Stimulated activated CD8-positive, alpha-beta memory T cell treated with anti-CD3 and anti-CD28 coated beads, Interleukin-4, amount 100 ng/mL, for 4 hours (primary cell): ENCODE measurements around the gene FOXA3.

Experiments
- DNase-seq, 2 donors: peaks; one replicate each; pipeline ENCODE4 v3.0.0-alpha.2; 2020; ENCODE audit warnings: low read depth in 2 of 2, low spot score in 1 of 2

Gene FOXA3

DNA sequence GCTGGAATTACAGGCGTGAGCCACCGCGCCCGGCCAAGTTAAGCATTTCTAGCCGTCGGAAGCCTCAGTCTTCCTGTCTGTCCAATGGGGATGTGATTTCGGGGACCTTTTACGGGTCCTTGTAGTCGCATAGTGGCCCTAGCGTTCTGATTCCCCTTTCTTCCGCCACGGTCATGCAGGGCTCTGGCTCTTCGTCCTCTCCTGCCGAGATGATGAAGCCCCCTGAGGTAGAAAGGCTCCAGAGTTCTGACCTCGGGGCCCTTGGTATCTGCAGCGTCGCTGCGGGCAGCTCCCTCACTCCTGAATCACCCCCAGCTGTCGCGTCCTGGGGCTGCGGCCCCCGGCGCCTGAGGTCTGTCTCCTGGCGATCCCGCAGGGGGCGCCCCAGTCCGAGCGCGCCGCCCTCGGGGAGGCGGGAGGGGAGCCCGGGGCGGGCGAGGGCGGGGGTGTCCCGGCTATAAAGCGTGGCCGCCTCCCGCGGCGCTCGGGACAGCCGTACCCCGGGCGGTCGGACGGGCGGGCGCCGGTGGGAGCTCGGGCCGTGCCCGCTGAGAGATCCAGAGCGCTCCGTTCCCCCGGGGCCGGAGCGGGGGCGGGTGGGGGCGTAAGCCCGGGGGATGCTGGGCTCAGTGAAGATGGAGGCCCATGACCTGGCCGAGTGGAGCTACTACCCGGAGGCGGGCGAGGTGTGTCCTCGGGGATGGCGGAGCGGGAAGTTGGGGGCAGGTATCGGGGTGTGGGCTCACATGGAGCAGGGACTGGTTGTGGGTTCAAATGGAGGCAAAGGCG is at the start of gene FOXA3:
Gene FOXA3, plus strand, starts transcription at position 487 of the 789 bp plus-strand sequence. Its CDS starts 131 bp downstream, at position 618.
- DNase-seq, result no peak

DNA sequence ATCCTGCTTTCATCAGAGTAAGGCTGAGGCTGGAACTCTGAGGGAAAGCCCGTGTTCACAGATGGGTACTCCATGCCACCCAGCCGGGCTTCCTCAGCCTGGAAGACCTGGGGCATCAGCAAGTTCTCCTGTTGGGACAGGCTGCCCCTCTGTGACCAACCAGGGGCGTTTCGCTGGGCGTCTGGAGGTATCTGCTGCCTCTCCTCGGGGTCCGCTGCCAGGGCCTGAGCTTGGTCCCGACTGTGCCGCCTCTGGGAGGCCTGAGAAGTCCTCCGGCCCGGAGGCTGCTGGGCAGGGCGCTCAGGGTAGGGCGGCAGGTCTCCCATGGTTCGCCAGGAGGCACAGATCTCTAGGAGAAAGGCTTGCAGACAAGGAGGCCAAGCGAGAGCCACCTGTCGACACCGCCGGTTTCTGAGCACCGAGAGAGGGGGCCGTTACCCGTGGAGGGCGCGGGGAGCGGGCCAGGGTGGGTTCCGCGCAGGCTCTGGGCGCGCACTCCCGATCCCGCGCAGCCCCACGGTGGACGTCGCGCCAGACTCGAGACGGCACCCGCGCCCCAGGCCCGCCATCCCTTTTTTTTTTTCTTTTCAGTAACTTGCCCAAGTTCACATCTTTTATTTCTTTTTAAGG is 49.2 kb upstream of the FOXA3 start, which contains the start of gene RSPH6A:
Gene RSPH6A, minus strand, starts transcription at position 458 of the 630 bp plus-strand sequence. Its CDS starts 132 bp downstream, at position 326.
- DNase-seq, result no peak

DNA sequence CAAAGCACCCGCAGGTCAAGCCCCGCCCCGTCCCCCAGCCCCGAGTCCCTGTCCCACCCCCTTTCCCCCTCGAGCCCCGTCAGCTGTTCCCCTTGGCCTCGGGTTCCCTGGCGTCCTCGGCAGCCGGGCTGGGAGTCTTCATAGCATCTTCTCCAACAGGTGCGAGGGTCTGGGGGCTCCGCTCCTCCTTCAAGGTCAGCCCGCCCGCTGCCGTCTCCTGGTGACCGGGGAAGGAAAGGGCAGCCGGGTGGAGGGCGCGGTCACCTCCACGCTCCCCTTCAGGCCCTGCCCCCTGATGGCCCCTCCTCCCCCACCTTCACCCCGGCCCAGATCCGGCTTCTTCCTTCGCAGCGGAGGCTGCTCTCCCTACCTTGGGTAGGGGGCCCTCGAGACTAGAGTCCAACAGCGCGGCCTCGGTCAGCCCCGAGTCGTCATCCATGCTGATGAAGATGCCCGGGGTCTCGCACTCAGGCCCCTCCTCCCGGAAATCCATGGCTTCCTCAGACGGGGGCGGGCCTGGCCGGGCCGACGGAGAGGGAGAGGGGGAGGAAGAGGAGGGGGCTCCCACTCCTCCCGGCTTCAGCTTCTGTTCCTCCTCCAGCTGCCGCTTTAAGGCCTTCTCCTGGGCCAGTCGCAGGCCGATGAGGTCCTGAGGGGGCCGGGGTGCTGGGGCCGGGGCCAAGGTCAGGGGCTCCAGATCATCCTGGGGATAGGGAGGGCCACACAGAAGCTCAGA is 48.5 kb upstream of the FOXA3 start:
- no peak for DNase-seq

DNA sequence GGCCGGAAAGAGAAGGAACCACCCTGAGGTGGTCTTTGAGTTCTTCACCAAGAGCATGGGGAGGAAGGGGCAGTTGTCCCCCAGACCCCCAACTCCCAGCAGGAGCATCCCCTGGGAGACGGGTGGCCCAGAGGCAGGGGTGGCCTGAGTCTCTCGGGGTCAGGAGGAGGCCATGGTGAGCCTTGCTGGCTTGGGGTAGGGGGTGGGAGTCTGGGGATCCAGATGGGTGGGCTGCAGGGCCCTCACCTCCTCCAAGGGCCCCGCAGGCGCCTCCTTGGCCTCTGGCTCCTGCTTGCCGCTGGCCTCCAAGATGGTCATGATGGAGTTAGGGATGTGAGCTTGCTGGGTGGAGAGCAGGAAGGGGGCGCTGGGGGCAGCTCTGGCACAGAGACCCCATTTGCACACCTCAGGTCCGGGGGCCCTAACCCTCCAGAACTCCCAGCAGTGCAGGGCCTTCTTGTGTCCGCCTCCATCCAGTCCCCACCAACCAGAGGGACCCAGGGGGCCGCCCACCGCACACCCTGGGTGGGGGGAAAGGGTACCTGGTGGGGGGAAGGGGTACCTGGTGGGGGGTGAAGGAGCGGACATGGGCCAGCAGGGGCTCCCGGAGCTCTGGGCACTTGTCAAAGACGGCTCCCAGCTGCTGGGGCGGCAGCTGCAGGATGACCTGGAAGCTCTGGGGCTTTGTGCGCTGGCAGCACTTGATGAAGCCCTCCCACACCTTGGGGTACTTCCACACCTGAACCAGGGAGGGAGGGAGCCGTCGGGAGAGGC is 47.7 kb upstream of the FOXA3 start:
- no peak for DNase-seq

DNA sequence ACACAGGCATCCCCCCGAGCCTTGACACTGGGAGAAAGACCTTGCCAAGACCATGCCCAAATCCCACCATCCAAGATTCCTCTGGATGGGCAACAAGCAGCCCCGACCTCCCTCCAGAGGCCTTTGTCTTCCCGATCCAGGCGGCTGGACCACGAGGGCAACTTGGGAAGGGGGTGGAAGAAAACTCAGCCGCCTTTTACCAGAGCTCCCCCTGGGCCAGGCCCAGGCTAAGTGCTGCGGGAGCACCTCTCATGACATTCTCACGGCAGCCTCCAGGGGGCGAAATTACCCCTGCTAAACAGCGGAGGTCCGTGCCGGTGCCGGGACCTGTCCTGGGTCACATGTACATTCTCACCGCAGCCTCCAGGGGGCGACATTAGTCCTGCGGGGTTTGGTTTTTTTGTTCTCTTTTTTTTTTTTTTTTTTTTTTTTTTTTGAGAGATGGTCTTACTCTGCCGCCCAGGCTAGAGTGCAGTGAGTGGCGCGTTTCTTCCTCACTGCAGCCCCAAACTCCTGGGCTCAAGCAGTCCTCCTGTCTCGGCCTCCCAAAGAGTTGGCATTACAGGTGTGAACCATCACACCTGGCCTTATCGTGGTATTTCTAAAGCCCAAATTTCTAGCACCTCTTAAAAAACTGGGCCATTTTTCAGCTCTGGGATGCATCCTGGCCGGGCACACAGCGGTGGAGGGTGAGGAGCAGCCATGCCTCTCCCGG is 47.0 kb upstream of the FOXA3 start:
- DNase-seq, result peak; percentile 88 to 96

DNA sequence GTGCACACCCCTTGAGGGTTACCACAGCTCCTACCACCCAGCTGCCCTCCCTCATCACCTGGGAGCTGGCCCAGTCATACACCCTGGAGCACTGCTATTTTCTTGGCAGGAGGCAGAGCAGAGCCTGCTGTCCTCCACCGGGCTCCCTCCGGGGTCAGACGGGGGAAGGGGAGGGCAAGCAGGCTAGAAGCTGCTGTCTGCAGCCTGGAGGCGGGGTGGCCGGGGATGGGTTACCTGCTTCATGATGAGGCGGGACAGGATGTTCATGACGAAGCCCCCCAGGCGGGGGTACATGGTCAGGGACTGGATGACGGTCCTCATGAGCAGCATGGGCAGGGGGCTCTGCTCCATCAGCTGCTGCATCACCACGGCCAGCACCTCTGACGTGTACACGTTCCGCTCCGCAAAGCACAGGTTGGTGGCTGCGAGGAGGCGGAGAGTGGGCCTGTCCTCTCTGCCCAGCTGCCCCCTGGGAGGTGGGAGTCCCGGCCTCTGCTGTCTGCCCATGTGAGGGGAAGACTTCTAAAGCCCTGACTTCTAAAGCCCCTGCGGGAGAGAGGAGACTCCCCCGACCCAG is 46.3 kb upstream of the FOXA3 start:
- no peak for DNase-seq

DNA sequence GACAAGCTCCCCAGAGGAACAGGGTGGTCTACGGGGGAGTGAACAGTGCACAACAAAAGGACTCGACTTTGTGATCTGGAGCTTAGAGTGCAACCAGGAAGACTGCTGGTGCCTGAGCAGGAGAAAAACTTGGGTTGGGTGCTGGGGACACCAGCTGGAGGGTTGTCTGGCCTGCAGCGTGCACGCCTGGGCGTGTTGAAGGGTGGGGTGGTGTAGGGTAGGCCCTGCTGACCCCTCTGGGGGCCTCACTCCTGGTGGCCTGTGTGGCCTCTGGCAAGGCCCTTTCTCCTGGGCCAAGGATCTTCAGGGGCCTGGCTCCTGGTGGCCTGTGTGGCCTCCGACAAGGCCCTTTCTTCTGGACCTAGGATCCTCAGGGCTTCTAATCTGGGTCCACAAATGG is 44.4 kb upstream of the FOXA3 start:
- DNase-seq, result no peak

DNA sequence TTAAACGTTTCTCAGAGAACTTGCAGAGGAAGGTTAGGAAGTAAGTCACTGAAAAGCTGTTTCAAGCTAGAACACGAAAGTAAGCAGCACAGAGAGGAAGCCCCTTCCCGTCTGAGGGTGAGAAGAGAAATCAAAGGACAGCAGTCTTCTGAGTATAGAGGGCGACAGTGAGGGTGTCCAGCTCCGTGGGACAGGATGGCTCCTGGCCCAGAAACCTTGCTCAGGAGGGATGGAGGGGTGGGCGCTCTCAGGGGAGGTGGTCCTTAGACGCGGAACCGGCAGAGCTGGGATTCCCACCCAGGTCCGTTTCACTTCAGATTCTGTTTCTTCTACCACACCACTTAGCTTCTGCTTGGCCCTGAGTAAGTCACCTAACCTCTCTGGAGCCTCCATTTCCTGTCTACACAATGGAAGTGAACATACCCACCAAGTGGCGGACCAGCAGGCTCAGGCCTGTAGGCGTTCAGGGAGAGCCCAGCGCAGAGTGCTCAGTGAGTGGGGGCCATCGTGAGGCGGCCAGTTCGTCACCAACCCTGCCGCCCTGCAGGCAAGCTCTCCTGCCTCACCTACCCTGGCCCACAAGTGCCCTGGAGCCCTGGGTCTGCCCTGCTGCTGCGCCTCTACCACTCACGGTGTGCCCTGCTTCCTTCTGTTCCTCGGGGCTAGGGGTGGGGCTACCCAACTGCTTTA is 43.6 kb upstream of the FOXA3 start:
- DNase-seq, result no peak

DNA sequence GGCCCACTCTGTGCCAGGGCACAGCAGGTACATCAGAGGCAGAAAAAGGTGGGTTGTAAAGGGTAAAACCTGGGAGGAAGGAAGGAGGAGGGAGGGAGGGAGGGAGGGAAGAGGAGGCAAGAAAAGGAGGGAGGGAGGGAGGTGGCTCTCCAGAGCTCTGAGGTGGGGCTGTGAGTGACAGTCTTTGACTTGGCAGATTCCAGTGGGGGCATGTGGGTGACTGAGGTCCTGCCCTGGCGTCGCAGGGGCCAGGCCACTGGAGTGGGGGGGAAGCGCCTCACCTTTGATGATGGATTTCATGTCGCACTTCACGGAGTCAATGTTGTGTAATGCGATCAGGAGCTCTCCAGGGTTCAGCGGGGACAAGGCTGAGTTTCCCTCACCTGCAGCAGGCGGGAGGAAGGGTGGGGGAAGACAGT is 43.0 kb upstream of the FOXA3 start:
- DNase-seq, result no peak

DNA sequence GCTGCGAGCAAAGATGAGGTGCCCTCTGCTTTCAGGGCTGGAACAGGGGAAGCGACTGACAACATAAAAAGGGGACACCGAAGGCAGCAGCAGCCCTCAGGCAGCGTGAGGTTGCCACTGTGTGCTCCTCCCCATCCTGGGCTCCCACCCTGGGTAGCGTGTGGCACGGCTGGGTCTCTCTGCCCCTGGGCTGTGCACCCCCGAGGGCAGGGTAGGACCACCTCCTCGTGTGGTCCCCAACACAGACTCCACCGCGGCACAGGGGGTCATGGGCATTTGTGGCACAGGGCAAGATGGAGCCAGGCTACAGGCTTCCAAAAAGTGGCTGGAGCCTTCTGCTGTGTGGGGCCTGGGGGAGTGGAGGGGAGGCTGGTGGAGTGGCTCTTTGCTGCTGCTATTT is 42.6 kb upstream of the FOXA3 start:
- no peak for DNase-seq

DNA sequence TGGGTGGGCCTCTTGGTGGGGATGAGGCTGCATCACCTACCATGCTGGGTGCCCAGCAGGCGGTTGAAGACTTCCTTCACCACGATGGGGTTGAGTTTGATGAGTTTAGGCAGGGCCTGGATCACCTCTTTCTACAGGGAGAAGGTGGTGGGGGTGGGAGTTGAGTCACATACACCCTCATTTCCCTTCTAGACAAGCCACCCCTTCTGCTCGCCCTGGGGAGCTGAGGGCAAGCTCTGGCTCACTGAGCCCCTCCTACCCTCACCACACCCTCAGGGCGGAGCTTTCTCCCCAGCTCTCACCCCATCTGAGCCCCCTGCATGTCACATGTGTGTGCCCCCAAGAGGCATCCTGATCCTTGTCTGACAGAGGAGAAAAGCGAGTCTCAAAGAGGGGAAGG is 41.4 kb upstream of the FOXA3 start:
- no peak for DNase-seq

DNA sequence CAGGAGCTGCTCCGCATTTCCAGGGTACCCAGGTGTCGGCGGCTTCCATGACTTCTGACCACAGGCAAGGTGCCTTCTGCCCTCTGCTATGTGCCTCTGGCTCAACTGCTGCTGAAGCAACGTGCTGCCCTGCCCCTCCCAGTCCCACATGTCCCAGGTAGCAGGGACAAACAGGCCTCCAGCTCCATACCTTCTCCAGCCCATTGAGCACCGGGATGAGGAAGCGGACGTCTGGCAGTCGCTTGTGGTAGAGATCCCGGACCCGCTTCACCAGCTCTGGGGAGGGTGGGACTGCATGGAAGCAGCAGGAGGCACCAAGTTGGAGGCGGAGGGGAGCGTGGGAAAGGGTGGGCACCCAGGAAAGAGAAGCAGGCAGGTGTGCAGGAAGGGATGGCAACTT is 40.9 kb upstream of the FOXA3 start:
- no peak for DNase-seq

DNA sequence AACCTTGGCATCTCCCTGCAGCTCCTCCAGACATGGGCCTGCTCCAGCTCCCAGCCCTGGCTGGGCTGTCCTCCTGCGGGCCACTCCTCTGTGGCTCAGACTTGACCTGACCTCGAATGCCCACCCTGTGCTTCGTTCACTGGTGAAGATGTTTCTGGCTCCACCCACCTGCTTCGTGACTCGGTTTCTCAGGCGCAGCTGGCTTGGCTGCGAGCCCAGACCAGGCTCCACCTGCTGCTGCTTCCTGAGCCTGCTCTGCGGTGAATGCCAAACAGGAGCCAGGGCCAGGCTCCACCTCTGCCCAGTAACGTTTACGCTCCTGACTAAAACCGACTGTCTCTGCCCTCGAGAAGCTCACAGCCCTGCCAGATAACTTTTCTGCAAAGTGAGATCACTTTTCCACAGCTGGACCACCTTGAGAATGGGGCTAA is 40.1 kb upstream of the FOXA3 start:
- DNase-seq, result no peak

DNA sequence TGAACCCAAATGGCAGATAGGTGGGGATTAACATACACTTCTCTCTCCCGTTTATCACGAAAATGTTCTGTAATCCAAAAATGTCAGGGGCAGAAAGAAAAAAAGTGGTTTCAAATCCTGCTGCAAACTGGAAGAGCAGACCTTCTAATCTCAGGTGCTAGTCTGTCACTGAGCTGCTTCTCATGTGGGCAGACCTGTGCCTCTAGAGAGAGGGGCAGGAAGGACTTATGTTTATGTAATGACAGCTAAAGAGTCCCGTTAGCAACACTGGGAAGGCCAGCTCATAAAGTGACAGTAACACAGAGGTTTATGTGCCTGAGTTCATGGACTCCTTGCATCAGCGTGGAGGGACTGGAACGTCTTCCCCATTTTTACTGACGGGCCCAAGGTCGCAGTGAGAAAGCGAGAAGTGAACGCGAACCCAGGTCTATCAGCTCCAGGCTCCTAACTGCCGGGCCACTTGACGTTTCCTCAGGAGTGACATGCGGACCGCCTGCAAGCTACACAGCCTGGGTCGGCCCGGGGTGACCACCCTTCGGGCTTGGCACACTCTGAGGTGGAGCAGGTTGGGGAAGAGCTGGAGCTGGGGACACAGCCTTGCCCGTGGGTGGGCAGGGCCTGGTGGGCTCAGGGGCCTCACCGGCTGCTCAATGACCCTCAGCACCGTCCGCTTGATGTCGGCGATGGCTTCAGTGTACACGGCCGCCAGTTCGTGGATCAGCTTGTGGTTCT is 39.4 kb upstream of the FOXA3 start:
- DNase-seq, result no peak

DNA sequence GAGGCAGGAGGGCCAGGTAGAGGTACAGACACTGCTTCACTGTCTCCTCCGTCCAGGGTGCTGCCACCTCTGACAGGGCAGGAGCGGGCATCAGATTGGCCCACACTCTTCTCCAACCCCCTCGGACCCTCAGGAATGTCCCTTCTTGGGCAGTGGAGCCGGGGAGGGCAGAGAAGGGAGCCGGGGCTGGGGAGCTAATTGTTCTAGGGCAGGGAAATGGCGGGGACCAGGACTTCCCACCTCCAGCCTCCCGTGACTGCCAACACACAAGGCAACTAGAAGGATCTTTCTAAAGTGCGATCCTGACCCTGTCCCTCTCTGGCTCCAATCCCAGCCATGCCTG is 38.9 kb upstream of the FOXA3 start:
- DNase-seq, result no peak

DNA sequence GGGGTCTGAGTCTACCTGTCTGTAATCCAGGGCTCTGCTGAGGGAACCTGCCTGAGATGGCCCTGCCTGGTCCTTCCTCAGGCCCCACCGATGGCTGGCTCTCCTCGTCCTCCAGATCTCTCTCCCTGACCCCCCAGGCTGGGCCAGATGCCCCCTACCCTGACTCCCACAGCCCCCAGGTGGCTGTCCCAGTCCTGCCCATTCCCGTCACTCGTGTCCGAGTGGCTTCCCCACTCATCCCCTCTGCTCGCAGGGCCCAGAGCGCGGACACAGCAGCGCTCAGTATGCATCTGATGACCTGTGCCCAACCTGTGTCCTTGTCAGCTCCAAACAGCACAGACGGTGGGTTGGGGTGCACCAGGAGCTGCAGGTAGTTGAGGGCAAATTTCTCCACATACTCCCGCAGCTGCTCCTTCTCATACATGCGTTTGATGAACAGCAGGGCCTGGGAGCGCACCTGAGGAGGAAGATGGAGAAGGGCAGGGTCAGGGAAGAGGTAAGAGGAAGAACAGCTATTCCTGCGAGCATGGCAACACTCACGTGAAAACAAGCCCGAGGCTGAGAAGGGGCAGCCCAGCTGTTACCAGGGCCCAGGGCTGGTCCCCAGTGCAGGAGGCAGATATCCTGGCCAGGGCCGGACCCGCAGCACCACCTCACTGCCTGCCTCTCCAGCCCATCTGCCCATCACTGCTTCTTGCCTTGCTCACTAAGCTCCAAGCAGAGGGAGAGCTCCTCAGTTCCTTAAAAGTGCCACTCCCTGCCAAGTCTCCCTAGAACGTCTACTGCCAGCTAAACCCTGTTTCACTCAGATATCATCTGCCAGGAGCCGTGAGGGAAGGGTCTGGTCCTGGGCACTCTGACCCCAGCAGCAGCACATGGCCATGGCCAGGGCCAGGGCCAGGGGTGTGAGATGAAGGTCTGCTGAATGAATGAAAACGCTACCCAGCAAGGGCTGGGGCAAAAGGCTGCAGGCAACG is 37.9 kb upstream of the FOXA3 start:
- DNase-seq, result no peak

DNA sequence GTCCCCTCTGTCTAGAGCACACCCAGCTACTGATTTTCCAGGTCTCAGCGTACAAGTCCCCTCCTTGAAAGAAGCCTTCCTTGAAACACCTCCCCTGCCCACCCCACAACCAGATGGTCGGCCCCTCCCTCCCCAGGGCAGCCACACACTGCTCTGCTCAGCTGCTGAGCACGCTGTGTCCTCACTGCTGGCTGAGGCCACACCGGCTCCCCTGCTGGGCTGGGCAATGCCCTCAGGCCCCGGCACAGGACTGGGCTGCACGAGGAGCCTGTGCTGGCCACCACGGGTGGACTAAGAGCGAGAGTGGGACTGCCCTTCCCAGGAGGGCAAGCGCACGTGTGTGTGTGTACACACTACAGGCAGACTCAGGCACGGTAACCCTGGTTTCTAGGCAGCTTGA is 37.2 kb upstream of the FOXA3 start:
- no peak for DNase-seq
